ENCODE data around the gene AP2M1.
"Not testable (repeated sequence)": the region's sequence is repeated elsewhere in the genome, so short reads cannot be mapped to it uniquely, and the experiment has no call there.

Gene AP2M1

DNA sequence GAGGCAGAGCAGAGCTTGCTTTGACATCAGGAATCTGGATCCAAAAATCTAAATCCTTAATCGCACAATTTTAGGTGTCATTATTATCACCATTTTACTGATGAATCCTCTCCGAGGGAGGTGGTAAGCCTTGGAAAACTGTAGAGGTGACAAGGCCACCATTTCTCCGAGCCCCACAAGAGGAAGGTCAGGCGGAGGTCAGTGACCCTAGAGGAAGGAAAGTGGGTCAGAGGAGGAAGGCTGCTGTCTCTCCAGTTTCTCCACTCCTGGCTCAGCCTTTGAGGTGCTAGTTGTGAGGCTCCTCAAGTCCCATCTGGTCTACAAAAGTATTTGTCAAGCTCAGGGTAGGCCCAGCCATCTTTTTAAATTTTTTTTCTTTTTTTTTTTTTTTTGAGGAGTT, 16.3 kb upstream of the AP2M1 start:
- no peak for DNase-seq

DNA sequence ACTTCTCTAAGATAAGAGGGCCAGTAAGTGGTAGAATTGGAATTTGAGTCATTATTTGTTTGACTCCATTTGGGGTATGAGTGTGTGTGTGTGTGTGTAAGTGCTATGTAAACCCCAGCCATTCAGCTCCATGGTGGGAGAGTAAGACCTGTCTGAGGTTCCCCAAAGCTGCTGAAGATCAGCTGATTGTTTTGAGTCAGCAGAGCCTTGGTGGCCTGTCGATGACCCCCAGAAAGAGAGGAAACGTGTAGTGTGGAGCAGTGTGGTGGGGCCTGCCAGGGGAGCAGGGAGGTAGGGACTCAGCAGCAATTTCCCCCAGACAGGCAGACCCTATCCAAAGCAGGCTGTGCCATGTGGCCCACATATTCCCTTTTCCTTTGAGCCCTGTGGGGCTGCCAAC, 14.2 kb upstream of the AP2M1 start:
- DNase-seq: no peak

GRCh38 chr3:184162571-184163070, 12.0 kb upstream of the AP2M1 start:
- DNase-seq: not testable (repeated sequence)

DNA sequence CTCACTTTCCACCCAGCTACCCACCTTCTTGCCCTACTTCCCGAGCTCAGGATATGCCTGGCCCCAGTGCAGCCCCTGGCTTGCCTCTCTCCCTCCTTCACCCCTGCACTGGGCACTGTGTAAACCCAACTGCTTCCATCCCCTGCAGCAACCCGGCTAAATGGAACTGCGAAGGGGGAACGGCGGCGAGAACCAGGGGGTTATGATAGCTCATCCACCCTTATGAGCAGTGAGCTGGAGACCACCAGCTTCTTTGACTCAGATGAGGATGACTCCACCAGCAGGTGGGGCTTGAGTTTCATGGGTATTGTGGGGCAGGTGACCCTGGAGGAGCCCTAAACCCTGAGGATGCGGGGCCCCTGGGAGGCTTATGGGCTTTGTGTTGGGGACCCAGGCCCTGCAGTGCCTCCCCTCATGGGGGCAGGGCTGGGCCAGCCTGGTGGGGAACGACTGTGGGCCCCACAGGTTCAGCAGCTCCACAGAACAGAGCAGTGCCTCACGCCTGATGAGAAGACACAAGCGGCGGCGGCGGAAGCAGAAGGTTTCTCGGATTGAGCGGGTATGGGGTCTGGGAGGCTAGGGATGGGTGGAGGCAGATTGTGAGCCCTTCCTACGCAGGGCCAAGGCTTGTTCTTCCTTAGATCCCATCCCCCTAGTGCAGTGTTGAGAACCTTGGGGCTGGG, 9.9 kb upstream of the AP2M1 start:
- DNase-seq: no peak

- DNase-seq: no peak
Measured at GRCh38 chr3:184165543-184165942, 9.1 kb upstream of the AP2M1 start.

DNA sequence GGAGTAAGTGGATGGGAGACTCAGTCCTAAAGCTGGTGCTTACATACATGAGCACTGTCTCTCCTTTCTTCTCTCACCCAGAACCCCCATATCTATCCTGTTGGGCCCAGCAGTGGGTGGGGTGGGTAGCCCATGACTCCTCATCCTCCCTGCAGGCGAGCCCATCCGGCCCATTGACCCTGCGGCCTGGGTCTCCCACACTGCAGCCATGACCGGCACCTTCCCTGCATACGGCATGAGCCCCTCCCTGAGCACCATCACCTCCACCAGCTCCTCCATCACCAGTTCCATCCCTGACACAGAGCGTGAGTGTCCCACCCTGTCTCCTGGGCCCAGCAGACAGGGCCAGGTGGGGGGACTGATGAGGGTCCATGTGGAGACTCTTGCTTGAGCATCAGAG, 8.0 kb upstream of the AP2M1 start:
- DNase-seq: no peak

- no peak for DNase-seq
Measured at GRCh38 chr3:184167786-184168185, 6.9 kb upstream of the AP2M1 start.

- no peak for DNase-seq
Measured at GRCh38 chr3:184168363-184169120, 6.1 kb upstream of the AP2M1 start.

DNA sequence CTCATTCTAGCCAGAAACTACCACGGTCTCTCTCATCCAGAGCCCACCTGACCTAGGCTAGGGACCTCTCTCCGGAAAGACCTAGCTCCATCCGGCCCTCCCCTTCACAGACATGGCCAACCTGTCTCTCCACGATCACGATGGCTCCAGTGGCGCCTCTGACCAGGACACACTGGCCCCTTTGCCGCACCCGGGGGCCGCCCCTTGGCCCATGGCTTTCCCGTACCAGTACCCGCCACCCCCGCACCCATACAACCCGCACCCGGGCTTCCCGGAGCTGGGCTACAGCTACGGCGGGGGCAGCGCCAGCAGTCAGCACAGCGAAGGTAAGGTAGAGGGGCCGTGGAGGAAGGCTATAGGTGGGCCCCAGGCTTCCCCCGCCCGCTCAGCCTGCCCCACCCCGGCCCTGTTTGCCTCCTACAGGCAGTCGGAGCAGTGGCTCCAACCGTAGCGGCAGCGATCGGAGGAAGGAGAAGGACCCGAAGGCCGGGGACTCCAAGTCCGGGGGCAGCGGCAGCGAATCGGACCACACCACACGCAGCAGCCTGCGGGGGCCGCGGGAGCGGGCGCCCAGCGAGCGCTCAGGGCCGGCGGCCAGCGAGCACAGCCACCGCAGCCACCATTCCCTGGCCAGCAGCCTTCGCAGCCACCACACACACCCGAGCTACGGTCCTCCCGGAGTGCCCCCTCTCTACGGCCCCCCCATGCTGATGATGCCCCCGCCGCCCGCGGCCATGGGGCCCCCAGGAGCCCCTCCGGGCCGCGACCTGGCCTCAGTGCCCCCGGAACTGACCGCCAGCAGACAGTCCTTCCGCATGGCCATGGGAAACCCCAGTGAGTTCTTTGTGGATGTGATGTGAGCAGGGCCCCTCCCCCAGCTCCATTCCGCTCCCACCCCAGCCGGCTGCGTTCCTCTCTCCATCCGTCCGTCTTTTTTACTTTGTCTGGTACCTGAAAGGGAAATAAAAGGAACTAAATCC, 4.5 kb upstream of the AP2M1 start:
- no peak for DNase-seq

GRCh38 chr3:184171562-184171961, 3.1 kb upstream of the AP2M1 start:
- no peak for DNase-seq

DNA sequence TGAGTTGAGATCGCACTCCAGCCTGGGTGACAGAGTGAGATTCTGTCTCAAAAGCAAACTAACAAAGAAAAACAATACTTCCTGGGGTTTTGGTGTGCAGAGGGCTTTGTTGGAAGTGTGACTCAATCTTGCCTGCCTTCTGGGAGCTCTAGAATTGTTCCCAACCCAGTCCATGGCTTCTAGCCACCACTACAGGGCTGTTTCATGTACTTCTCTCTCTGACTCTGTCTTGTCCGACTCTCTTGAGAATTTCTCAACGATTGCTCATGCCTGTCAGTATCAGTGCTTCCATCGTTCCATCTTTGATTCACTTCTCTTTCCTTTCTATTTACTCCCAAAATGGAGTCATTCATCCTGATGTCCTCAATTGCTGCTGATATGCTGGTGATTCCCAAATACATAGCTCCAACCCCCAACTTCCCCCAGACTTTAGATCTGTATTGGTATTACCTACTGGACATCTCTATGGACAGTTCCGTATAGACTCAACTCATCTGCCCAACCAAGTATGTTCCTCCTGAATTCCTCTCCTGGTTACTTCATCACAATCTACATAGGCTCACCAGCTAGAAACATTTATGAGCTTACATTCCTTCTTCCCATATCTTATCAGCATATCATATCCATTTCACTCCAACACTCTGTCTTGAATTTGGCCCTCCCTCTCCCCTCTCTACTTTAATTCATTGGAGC, 1.8 kb upstream of the AP2M1 start:
- DNase-seq: no peak

- DNase-seq: no peak
Measured at GRCh38 chr3:184173374-184173722, 1.3 kb upstream of the AP2M1 start.

DNA sequence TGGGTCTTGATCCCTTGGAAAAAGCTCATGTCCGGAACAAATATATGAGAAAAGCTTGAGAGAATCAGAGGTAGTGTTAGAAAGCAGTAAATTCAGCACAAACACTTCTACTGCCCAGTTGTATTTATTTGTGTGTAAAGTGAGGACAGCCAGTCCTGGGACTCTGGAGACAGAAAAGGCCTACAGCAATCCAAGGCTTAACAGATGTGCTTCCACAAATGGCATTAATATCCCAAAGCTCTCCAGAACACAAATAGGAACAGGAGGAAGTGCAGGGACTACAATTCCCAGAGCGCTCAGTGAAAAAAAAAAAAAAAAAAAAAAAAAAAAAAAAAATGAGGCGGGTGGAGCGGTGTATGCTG, 390 bp upstream of the AP2M1 start:
- no peak for DNase-seq

DNA sequence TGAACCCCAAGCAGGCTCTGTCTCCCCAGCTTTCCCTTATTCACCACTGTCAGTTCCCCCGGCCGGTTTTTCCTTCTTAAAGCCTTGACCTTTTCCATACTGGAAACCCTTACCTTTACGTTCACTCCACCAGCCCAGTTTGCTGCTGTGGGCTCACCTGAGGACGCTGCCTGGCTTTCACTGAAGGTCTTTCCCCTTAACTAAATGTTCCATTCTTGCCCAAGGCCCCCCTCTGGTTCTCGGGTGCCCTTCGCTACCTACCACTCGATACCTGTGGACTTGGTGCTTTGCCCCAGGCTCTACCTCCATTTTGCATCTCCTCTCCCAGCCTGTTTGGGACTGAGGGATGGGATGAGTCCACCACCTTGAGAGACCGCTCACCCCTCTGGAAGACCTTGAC, 851 bp downstream of the AP2M1 start:
- DNase-seq: no peak

- no peak for DNase-seq
Measured at GRCh38 chr3:184175981-184176376, 1.3 kb downstream of the AP2M1 start.

GRCh38 chr3:184176377-184177330, 2.0 kb downstream of the AP2M1 start:
- no peak for DNase-seq

- DNase-seq: no peak
Measured at GRCh38 chr3:184177331-184177731, 2.7 kb downstream of the AP2M1 start.

DNA sequence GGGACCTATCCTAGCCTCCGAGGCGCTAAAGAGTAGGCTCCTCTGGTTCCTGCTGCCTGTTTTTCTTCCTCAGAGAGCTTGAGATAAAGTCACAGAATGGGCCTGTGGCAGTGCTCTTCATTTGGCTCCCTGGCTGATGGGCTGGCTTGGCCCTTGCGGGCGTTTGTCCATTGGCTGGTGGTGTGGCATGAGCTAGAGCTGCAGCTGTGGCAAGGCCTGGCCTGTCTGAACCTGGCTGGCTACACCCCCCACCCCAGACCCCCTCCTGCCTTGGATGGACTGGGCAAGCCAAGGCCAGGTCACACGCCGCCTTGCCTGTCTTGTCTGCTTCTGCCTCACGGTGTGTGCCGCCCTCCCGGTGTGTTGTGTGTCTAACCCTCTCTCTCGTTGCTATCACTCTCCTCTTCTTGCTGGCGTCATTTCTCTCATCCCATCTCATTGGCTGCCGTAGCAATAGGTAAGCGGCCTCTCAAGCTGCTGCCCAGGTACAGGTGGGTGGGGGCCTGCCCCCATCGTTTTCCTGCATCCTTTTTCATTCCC, 3.2 kb downstream of the AP2M1 start:
- no peak for DNase-seq

DNA sequence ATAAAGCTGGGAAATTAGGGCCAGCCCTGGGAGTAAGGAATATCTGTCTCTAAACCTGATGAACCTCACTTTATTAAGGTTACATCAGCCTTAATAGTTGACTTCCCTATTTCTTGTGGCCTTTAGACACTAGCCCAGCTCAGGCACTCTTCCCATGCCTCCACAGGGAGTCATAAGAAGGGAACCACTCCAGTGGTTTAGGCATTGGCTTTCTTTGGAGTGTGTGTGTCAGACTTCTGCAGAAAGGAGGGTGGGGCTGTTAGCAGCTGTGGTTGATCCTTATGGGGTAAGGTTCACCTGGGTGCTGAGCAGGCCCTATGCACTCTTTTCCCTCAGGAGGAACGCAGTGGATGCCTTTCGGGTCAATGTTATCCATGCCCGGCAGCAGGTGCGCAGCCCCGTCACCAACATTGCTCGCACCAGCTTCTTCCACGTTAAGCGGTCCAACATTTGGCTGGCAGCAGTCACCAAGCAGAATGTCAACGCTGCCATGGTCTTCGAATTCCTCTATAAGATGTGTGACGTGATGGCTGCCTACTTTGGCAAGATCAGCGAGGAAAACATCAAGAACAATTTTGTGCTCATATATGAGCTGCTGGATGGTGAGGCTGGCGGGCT, 4.0 kb downstream of the AP2M1 start:
- no peak for DNase-seq

DNA sequence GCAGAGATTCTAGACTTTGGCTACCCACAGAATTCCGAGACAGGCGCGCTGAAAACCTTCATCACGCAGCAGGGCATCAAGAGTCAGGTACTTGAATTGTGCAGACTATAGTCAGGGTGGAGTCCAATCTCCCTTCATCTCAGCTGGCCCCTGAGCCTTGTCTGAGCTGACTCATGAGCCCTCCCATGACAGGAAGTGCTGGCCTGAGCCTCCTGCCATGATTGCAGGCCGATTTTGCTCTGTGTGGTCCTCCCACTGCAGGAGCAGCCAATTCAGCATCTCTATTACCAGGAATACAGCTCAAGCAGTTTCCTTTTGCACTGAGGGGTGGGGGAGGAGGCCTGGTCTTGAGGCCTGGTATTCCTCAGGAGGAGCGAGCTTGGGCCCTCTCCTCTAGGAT, 5.5 kb downstream of the AP2M1 start:
- DNase-seq: no peak

- no peak for DNase-seq
Measured at GRCh38 chr3:184181596-184181995, 6.9 kb downstream of the AP2M1 start.

Measured in NCI-H345 (cell line).